Stomach (tissue), 9 donors: ENCODE results near the gene TAF1. TPM values are rescaled to one million over a fixed set of nuclear protein-coding genes. Genes with fewer than 3 reads are reported as not detected.

Experiments used
- DNase-seq, 2 donors: peaks; one replicate each; pipeline versions ENCODE4 v3.0.0 to v3.0.0-alpha.2; 2013 to 2019
- H3K27ac ChIP-seq, 5 donors: fragments of 200-600 bp in 4 of 5; sonication (generic) in 4 of 5; one replicate each; pipeline ENCODE4 v1.5.1; 2013 to 2019; ENCODE audit warnings: mild to moderate bottlenecking in 1 of 5, moderate library complexity in 1 of 5
- H3K27me3 ChIP-seq, 3 donors: fragments of 200-600 bp; sonication (generic); one replicate each; pipeline ENCODE4 v1.5.1; 2017 to 2019; ENCODE audit warnings: mixed run types in 1 of 3
- H3K36me3 ChIP-seq, 4 donors: fragments of 200-600 bp; sonication (generic); 1 replicate in 3 of 4; 2 replicates in 1 of 4; pipeline ENCODE4 v1.5.1; 2016 to 2019
- H3K4me1 ChIP-seq, 4 donors: fragments of 200-600 bp; sonication (generic); one replicate each; pipeline ENCODE4 v1.5.1; 2016 to 2019
- H3K4me3 ChIP-seq, 4 donors: fragments of 200-600 bp; sonication (generic) in 3 of 4; one replicate each; pipeline ENCODE4 v1.5.1; 2016 to 2019; ENCODE audit warnings: mild to moderate bottlenecking in 1 of 4
- H3K9me3 ChIP-seq, 4 donors: fragments of 200-600 bp; sonication (generic); one replicate each; pipeline ENCODE4 v1.5.1; 2016 to 2019
- EP300 ChIP-seq: sonication (generic); formaldehyde crosslinking; IDR thresholded peaks from one replicate; pipeline ENCODE4 v1.6.1; 2017; ENCODE audit warnings: antibody characterized with exemption
- POLR2A ChIP-seq, 4 donors: fragments of 450-650 bp; IDR thresholded peaks; one replicate each; pipeline ENCODE4 v1.6.1; 2016; ENCODE audit warnings: antibody characterized with exemption in 4 of 4, control low read depth in 2 of 4, mild to moderate bottlenecking in 1 of 4, moderate library complexity in 1 of 4
- POLR2AphosphoS5 ChIP-seq, 3 donors: sonication (generic); formaldehyde crosslinking; IDR thresholded peaks; one replicate each; pipeline ENCODE4 v1.6.1; 2016; ENCODE audit warnings: antibody characterized with exemption in 3 of 3
- WGBS, 5 donors: extraction: QIAGEN DNeasy Blood & Tissue Kit in 3 of 5; methylation state at CpG; one replicate each; pipeline versions ENCODE4 v1.1.5 to v1.1.7; 2013 to 2018; 5-methylcytosine and 5-hydroxymethylcytosine counted together
- intact Hi-C: fragments of 100-400 bp; cut with DNase I; formaldehyde crosslinking; loops from one replicate; pipeline ENCODE4 v1.15.1; 2023; ENCODE audit warnings: low total_unique reads
- polyA plus RNA-seq, 3 donors: library from polyadenylated mRNA; stranded (reverse); fragments of 200-250 nt; gene quantifications; one replicate each; pipeline ENCODE4 v1.2.3, GENCODE V29; 2013
- total RNA-seq, 5 donors: library from RNA; depleted of rRNA; stranded (reverse); fragments of >200 nt; gene quantifications; one replicate each; pipeline versions ENCODE4 v1.1.0 to v1.2.3, GENCODE V29; 2014 to 2016
- TF ChIP-seq, protein P1 (sequence below), 7 experiments: fragments of 450-650 bp in 4 of 7; fragments of 200-600 bp in 3 of 7; sonication (generic) in 3 of 7; IDR thresholded peaks; one replicate each; pipeline ENCODE4 v1.5.1; 2016 to 2019; ENCODE audit warnings: antibody characterized with exemption in 7 of 7, control low read depth in 2 of 7, mild to moderate bottlenecking in 1 of 7
- donor health status: healthy with polysubstance abuse.
- donor health status: Bipolar disorder and iron deficiency.
- donor health status: healthy.

TAF1 gene
- total and polyA plus RNA-seq, 8 donors, result 5.8 to 118 (median 31.3) TPM

DNA sequence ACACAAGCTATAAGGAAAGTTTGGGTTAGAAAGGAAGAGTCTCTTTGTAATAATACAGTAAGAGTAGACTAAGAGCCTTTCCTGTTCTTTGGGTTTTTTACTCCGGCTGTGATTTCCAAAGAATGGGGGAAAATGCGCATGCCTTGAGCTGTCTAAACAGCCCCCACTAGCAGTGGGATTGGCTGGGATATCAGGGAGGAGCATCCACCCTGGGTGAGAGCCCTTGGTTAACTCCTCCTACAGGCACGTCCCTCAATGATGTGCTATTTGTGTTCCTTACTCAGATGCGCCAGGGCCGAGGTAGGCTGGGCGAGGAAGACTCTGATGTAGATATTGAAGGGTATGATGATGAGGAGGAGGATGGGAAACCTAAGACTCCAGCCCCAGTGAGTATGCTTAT, 92.7 kb downstream of the TAF1 start:
- H3K9me3 ChIP-seq, result no peaks in the 10 kb centered on the region
- TF ChIP-seq POLR2AphosphoS5 (IDR thresholded peaks at IDR 0.05) (no peak), EP300 (no peak), POLR2A (IDR thresholded peaks at IDR 0.05) (no peak)
- TF ChIP-seq, protein P1, sequence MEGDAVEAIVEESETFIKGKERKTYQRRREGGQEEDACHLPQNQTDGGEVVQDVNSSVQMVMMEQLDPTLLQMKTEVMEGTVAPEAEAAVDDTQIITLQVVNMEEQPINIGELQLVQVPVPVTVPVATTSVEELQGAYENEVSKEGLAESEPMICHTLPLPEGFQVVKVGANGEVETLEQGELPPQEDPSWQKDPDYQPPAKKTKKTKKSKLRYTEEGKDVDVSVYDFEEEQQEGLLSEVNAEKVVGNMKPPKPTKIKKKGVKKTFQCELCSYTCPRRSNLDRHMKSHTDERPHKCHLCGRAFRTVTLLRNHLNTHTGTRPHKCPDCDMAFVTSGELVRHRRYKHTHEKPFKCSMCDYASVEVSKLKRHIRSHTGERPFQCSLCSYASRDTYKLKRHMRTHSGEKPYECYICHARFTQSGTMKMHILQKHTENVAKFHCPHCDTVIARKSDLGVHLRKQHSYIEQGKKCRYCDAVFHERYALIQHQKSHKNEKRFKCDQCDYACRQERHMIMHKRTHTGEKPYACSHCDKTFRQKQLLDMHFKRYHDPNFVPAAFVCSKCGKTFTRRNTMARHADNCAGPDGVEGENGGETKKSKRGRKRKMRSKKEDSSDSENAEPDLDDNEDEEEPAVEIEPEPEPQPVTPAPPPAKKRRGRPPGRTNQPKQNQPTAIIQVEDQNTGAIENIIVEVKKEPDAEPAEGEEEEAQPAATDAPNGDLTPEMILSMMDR (IDR thresholded peaks at IDR 0.05), result no peak
- peaks cover 31 to 98% (median 95%) of the 10 kb centered on the region in 4 donors for H3K36me3 ChIP-seq
- 90 to 100% (median 92%) methylated on average over 6 of the region's 6 CpGs for WGBS, 5 donors
- H3K4me3 ChIP-seq, result no peak overlapping the region
- no peak for DNase-seq
- H3K27me3 ChIP-seq, result no peaks in the 10 kb centered on the region
- H3K4me1 ChIP-seq, result no peaks in the 10 kb centered on the region
- intact Hi-C loops, result no loop called here
- no peak overlapping the region for H3K27ac ChIP-seq

DNA sequence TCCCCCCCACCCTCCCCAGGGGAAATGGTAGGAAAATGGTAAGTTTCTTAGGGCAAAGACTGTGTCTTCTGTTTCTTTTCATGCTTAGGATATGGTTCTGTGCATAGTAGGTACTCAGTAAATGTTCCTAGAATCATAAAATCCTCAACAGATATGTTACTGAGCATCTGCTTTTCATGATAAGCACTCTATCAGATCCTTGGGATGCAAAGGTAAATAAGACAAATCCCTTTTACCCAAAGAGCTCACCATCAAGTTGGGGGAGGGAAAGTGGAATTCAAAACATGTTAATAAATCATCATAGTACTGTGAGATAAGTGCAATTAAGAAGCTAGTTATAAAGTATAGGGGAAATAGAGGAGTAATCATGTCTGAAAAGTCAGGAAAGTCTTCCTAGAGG, 98.8 kb downstream of the TAF1 start:
- Histone ChIP-seq H3K27me3 (no peaks in the 10 kb centered on the region), H3K27ac (no peak overlapping the region), H3K4me1 (no peaks in the 10 kb centered on the region), H3K4me3 (no peak overlapping the region), H3K9me3 (no peaks in the 10 kb centered on the region), H3K36me3 (peaks cover 13 to 75% (median 68%) of the 10 kb centered on the region in 4 donors)
- no peak for DNase-seq
- TF ChIP-seq, protein P1 (IDR thresholded peaks at IDR 0.05), result no peak
- TF ChIP-seq POLR2A (IDR thresholded peaks at IDR 0.05) (no peak), EP300 (no peak), POLR2AphosphoS5 (IDR thresholded peaks at IDR 0.05) (no peak)
- intact Hi-C loops, result no loop called here

DNA sequence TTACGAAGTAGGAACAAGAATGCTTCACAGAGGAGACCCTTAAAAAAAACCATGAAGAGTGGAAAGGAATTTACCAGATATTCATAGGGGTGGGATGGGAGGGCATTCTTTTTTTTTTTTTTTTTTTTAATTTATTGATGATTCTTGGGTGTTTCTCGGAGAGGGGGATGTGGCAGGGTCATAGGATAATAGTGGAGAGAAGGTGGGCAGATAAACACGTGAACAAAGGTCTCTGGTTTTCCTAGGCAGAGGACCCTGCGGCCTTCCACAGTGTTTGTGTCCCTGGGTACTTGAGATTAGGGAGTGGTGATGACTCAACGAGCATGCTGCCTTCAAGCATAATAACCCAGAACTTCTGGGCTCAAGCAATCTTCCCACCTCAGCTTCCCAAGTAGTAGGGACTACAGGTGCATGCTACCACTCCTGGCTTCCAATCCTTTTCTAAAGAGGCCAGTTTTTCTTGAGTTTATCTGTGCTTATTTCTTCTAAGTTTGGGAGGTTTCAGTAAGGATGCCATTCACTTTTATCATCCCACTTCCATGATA, 100.9 kb downstream of the TAF1 start:
- Histone ChIP-seq H3K27ac (no peak overlapping the region), H3K4me3 (no peak overlapping the region), H3K36me3 (peaks cover 0 to 54% (median 48%) of the 10 kb centered on the region in 4 donors), H3K9me3 (no peaks in the 10 kb centered on the region), H3K4me1 (no peaks in the 10 kb centered on the region), H3K27me3 (no peaks in the 10 kb centered on the region)
- WGBS, 5 donors, result 73 to 89% (median 77%) methylated on average over 3 to 5 of the region's 5 CpGs
- TF ChIP-seq EP300 (no peak), POLR2AphosphoS5 (IDR thresholded peaks at IDR 0.05) (no peak), POLR2A (IDR thresholded peaks at IDR 0.05) (no peak)
- TF ChIP-seq, protein P1 (IDR thresholded peaks at IDR 0.05), result no peak
- no peak for DNase-seq
- intact Hi-C loops, result no loop called here

DNA sequence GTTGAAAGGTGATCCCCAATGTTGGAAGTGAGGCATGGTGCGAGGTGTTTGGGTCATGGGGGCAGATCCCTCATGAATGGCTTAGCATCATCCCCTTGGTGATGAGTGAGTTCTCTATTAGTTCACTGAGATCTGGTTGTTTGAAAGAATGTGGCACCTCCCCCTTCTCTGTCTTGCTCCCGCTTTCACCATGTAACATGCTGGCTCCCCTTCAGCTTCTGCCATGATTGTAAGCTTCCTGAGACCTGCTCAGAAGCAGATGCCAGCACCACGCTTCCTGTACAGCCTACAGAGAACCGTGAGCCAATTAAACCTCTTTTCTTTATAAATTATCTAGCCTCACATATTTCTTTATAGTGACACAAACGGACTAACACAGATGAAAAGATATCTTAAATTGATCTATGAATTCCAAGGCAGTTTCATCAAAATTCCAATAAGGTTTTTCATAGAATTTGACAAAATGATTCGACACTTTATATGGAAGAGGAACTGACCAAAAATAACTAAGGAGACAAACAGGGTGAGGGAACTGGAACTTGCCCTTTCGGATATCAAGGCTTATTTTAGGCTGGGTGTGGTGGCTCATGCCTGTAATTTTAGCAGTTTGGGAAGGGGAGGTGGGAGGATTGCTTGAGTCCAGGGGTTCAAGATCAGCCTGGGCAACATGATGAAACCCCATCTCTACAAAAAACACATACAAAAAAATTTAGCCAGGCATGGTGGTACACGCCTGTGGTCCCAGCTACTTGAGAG, 109.8 kb downstream of the TAF1 start:
- H3K36me3 ChIP-seq, result no peaks in the 10 kb centered on the region
- intact Hi-C loops, result no loop called here
- TF ChIP-seq POLR2A (IDR thresholded peaks at IDR 0.05), result no peak
- TF ChIP-seq, protein P1 (IDR thresholded peaks at IDR 0.05), result no peak
- no peak for TF ChIP-seq EP300
- no peak for TF ChIP-seq POLR2AphosphoS5 (IDR thresholded peaks at IDR 0.05)
- no peak overlapping the region for H3K27ac ChIP-seq
- no peaks in the 10 kb centered on the region for H3K9me3 ChIP-seq
- no peak for DNase-seq
- 69 to 86% (median 78%) methylated on average over 8 of the region's 8 CpGs for WGBS, 5 donors
- no peaks in the 10 kb centered on the region for H3K4me1 ChIP-seq
- H3K27me3 ChIP-seq, result no peaks in the 10 kb centered on the region
- no peak overlapping the region for H3K4me3 ChIP-seq
